ENCODE results near the gene COX7C.

DNA sequence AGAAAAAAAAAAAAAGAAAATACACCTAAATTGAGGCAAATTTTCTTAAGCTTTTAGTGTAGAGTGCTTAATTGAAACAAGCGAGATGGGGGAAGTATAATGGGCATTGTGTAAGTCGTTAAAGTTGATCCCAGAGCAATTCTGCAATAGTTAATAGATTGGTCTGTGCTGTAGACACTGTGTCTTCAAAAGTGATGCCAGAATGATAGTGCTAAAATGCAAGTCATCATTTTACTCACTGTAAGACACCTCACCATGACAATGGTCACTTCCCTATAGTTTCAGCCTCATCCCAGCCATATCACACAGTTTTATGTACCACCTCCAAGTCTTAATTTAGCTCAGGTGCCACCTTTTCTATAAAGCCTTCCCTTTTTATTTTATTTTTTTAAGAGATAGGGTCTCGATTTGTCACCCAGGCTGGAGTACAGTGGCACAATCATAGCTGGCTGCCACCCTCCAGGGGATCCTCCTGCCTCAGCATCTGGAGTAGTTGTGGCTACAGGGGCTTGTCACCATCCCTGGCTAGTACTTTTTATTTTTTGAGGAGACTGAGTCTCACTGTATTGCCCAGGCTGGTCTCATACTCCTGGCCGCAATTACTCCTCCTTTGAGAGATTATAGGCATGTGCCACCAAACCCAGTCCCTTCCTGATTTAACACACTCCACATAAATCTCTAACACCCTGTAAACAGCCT is 6.2 kb downstream of the COX7C start:
- TF ChIP-seq POLR2A (IDR thresholded peaks at IDR 0.05; ENCODE audit: low read length) (no peak), GATA1 (IDR thresholded peaks at IDR 0.05; ENCODE audit: low read depth, low read length) (no peak)

Data from erythroblast (primary cell).